H7 (cell line): ENCODE data around the gene ALG9. TPM values are rescaled to one million over a fixed set of nuclear protein-coding genes. Genes with fewer than 3 reads are reported as not detected.

Source experiments
- DNase-seq: peaks from one replicate; pipeline ENCODE4 v3.0.0; 2012
- H3K27me3 ChIP-seq: 2 replicates; pipeline ENCODE4 v1.6.0; 2011; ENCODE audit warnings: mild to moderate bottlenecking, low read length; ENCODE audit not compliant: control insufficient read depth, insufficient read depth
- H3K36me3 ChIP-seq: replicated peaks from 2 replicates; pipeline ENCODE4 v1.5.1; 2011; ENCODE audit warnings: low read length; ENCODE audit not compliant: control insufficient read depth, insufficient read depth
- H3K4me3 ChIP-seq: 2 replicates; pipeline ENCODE4 v1.5.1; 2011; ENCODE audit warnings: low read depth, mild to moderate bottlenecking, control low read depth, low read length, moderate library complexity; ENCODE audit not compliant: insufficient read depth
- total RNA-seq: library from RNA; depleted of rRNA; stranded (reverse); fragments of >200 nt; shearing (Covaris generic); gene quantifications from 2 replicates; pipeline ENCODE4 v1.2.3, GENCODE V29; 2014; rRNA removed

Gene ALG9
- total RNA-seq, 1 experiment from 2014 or later = 17.4 TPM

GRCh38 chr11:111736621-111737443 lies 134.5 kb downstream of the ALG9 start:
- DNase-seq = no peak
- Histone ChIP-seq H3K27me3 (no peaks in the 10 kb centered on the region), H3K4me3 (no peak overlapping the region), H3K36me3 (peaks cover 3% of the 10 kb centered on the region)

Other genes starting within 250 kb of the ALG9 start
- gene PPP2R1B, start 105.2 kb downstream of the ALG9 start, total RNA-seq = 58.9 and 59.6 TPM in 2 replicates
- gene FDXACB1, start 7.6 kb upstream of the ALG9 start, total RNA-seq = 3.8 and 4.1 TPM in 2 replicates
- 8.7 and 10.7 TPM in 2 replicates for gene CFAP68, start 8.0 kb upstream of the ALG9 start, total RNA-seq
- 0.44 and 1.5 TPM in 2 replicates for gene CRYAB, start 40.2 kb upstream of the ALG9 start, total RNA-seq
- gene HSPB2, start 41.2 kb upstream of the ALG9 start, total RNA-seq = 0.18 TPM in 1 of 2 replicates, not detected in the other
- 0.33 and 1.7 TPM in 2 replicates for gene C11orf52, start 47.3 kb upstream of the ALG9 start, total RNA-seq
- gene DIXDC1, start 65.8 kb upstream of the ALG9 start, total RNA-seq = 5.0 and 8.7 TPM in 2 replicates
- gene DLAT, start 153.8 kb upstream of the ALG9 start, total RNA-seq = 94.0 and 105 TPM in 2 replicates
- 0.37 and 1.0 TPM in 2 replicates for gene PIH1D2, start 202.4 kb upstream of the ALG9 start, total RNA-seq
- gene NKAPD1, start 202.7 kb upstream of the ALG9 start, total RNA-seq = 15.8 and 20.0 TPM in 2 replicates
- 86.5 and 125 TPM in 2 replicates for gene TIMM8B, start 215.2 kb upstream of the ALG9 start, total RNA-seq
- 194 and 218 TPM in 2 replicates for gene SDHD, start 215.3 kb upstream of the ALG9 start, total RNA-seq